Retinal pigment epithelial cell (primary cell): Measurements from ENCODE around the gene TNPO3.

Experiments used
- DNase-seq: peaks from one replicate; pipeline ENCODE4 v3.0.0-alpha.2; 2010; ENCODE audit warnings: low read depth
- H3K4me3 ChIP-seq: 2 replicates; pipeline ENCODE4 v1.5.1; 2011; ENCODE audit warnings: mild to moderate bottlenecking, low read length, control low read depth, moderate library complexity
- TF ChIP-seq, protein P1 (sequence below): conservative IDR thresholded peaks from 2 replicates; pipeline ENCODE4 v1.5.1; 2011; ENCODE audit warnings: low read depth, low read length, control low read depth, inconsistent platforms

Gene TNPO3

DNA sequence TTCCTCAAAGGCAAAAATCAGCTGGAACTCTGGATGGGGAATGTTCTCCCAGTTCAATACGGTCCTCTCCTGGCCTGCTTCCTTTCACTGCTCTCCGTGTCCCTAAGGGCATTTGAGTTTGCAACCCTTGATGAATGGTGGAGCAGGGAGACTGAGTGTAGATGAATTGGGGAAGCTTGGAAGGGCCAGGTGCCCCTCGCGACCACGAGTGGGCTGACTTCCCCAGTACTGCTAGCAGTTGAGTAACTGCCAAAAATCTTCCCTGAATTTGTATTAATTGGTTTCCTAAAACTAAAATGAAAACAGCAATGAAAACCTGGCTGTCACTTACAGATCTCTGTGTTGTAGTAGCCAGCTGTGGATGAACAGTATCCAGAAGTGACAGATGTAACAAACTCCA lies 103.6 kb downstream of the TNPO3 start:
- TF ChIP-seq, protein P1, sequence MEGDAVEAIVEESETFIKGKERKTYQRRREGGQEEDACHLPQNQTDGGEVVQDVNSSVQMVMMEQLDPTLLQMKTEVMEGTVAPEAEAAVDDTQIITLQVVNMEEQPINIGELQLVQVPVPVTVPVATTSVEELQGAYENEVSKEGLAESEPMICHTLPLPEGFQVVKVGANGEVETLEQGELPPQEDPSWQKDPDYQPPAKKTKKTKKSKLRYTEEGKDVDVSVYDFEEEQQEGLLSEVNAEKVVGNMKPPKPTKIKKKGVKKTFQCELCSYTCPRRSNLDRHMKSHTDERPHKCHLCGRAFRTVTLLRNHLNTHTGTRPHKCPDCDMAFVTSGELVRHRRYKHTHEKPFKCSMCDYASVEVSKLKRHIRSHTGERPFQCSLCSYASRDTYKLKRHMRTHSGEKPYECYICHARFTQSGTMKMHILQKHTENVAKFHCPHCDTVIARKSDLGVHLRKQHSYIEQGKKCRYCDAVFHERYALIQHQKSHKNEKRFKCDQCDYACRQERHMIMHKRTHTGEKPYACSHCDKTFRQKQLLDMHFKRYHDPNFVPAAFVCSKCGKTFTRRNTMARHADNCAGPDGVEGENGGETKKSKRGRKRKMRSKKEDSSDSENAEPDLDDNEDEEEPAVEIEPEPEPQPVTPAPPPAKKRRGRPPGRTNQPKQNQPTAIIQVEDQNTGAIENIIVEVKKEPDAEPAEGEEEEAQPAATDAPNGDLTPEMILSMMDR, result no peak
- H3K4me3 ChIP-seq, result no peak overlapping the region

DNA sequence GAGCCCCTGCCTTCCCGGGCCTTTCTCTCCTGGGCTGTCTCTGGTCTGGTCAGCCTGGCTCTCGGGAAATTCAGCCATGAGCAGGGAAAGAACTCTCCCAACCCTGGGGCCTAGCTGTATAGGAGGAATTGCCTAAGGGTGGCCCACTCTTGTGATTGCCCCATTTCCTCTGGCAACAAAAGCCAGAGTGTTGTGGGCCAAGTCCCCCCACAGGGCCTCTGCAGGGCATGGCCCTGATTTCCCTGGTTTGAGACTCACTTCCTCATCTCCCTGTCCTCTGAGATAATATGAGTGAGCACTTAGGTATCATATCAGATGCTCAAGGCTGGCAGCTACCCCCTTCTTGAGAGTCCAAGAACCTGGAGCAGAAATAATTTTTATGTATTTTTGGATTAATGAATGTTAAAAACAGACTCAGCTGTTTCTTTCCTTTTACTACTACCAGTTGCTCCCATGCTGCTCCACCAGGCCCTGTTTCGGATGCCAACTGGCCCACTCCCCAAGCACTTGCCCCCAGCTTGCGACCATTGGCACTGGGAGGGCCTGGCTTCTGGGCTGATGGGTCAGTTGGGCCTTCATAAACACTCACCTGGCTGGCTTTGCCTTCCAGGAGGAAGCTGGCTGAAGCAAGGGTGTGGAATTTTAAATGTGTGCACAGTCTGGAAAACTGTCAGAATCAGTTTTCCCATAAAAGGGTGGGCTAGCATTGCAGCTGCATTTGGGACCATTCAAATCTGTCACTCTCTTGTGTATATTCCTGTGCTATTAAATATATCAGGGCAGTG lies 105.7 kb downstream of the TNPO3 start:
- TF ChIP-seq, protein P1, result no peak
- H3K4me3 ChIP-seq, result no peak overlapping the region
- DNase-seq, result no peak

More for the DNA sequence above, 103.6 kb downstream of the TNPO3 start:
- DNase-seq, result no peak

DNA sequence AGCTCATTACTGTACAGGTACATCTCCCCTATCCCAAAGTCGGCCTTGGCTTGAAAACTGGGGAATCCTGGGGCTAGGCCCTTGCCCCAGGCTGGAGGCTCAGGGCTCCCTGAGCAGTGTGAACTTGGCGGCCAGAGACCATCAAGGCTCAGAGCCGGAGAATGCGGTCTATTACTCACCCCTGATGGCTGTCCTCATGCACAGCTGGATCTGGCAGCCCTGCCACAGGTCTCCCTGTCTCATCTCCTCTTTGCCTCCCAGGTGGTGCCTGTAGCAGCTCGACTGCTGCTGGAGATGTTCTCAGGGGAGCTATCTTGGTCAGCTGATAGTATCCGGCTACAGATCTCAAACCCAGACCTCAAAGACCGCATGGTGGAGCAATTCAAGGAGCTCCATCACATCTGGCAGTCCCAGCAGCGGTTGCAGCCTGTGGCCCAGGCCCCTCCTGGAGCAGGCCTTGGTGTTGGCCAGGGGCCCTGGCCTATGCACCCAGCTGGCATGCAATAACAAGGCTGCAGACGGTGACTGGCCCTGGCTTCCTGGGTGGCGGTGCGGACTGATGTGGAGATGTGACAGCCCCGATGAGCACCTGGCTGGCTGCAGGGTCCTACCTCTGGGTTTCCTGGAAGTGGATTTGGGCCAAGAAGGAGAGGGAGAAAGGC lies 106.5 kb downstream of the TNPO3 start:
- TF ChIP-seq, protein P1, result no peak
- no peak for DNase-seq
- H3K4me3 ChIP-seq, result no peak overlapping the region

DNA sequence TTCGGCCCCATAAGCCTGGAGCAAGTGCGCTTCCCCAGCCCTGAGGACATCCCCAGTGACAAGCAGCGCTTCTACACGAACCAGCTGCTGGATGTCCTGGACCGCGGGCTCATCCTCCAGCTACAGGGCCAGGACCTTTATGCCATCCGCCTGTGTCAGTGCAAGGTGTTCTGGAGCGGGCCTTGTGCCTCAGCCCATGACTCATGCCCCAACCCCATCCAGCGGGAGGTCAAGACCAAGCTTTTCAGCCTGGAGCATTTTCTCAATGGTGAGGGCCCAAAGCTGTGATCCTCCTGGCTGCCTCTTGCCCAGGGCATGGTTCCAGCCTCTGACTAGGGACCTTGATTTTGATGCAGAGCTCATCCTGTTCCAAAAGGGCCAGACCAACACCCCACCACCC lies 107.1 kb downstream of the TNPO3 start:
- H3K4me3 ChIP-seq, result no peak overlapping the region
- DNase-seq, result no peak
- TF ChIP-seq, protein P1, result no peak

DNA sequence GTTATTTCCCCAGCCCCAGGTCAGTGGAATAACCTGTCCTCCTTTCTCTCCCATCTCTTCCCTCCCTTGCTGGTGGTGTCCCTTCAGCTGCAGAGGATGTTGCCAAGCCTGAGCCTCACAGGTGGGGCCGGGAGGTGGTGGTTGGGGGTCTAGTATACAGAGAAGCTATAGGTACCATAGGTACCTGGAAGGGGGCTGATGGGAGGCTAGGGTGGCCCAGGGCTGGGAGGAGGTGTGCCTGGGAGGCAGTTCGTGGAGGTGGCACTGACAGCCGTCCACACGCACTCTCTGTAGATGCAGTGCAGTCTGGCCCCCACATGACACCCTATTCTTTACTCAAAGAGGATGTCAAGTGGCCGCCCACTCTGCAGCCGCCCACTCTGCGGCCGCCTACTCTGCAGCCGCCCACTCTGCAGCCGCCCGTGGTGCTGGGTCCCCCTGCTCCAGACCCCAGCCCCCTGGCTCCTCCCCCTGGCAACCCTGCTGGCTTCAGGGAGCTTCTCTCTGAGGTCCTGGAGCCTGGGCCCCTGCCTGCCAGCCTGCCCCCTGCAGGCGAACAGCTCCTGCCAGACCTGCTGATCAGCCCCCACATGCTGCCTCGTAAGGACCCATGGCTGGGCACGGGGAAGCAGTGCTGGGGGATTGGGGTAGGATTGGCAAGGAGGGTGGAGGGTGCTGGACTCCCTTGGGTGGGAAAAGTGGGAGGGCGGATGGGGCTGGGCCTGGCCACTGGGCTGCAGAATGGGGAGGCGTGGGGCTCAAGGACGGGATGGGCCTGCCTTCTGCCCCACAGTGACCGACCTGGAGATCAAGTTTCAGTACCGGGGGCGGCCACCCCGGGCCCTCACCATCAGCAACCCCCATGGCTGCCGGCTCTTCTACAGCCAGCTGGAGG lies 107.7 kb downstream of the TNPO3 start:
- DNase-seq, result no peak
- H3K4me3 ChIP-seq, result no peak overlapping the region
- TF ChIP-seq, protein P1, result peak; percentile 23

DNA sequence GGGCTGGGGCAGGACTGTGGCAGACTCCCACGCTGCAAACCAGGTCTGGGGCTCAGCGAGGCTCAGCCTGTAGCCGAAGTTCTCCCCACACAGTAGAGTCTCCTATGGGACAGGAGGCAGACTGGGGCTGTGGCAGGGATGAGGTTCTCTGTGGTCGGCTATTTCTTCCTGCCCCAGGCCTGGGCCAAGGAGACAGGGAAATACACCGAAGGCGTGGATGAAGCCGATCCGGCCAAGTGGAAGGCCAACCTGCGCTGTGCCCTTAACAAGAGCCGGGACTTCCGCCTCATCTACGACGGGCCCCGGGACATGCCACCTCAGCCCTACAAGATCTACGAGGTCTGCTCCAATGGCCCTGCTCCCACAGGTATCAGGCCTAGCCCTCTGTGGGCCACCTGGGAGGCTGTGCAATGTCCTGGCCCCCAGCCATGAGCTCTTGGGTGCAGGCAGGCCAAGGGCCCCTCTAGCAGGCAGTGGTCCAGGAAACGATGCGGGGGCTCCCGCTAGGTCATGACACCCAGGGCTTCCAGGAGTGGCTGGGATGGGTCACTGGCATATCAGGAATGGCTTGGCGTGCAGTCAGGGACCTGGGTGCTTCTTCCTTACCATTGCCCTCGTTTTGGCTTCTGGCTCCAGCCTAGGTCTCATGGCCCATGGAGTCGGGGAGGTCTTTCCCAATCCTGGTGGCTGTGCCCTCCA lies 109.1 kb downstream of the TNPO3 start:
- H3K4me3 ChIP-seq, result no peak overlapping the region
- no peak for DNase-seq
- TF ChIP-seq, protein P1, result no peak
